Dermis microvascular lymphatic vessel endothelial cell (primary cell): ENCODE results near the gene RNF186. TPM values are rescaled to one million over a fixed set of nuclear protein-coding genes. Genes with fewer than 3 reads are reported as not detected.

Experiments
- DNase-seq, 2 donors: peaks; one replicate each; pipeline versions ENCODE4 v3.0.0 to v3.0.0-alpha.2; 2010; ENCODE audit warnings: low read depth in 2 of 2
- total RNA-seq: library from RNA; depleted of rRNA; stranded (reverse); fragments of >200 nt; gene quantifications from 2 replicates; pipeline ENCODE4 v1.2.1, GENCODE V29; 2014

The RNF186 gene
- total RNA-seq, 1 donor from 2014 or later = not detected

DNA sequence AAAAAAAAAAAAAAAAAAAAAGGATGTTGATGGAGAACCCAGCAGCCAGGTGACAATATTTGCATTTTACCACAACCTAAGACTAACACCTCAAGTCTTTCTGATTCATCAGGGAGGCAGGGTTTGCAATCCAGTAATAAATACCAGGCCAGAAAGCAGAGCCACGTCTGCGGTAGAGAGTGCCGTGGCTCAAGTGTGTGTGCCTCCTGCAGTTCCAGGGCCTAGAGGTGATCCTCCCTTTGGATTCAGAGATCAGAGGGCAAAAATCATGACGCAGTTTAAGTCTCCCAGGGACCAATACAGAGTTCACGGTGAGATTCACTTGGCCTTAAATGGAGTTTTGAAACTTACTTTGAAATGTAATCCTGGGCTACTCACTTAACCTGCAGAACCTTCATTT lies 50.2 kb downstream of the RNF186 start:
- DNase-seq = no peak

Other genes with a start within 250 kb of the RNF186 start
- 91.4 and 236 TPM in 2 replicates for gene NBL1, start 171.0 kb downstream of the RNF186 start, total RNA-seq
- under 0.01 and 0.13 TPM in 2 replicates for gene HTR6, start 150.4 kb downstream of the RNF186 start, total RNA-seq
- 6.7 and 9.6 TPM in 2 replicates for gene TMCO4, start 15.4 kb downstream of the RNF186 start, total RNA-seq
- 2.2 and 2.4 TPM in 2 replicates for gene OTUD3, start 67.1 kb upstream of the RNF186 start, total RNA-seq
- gene PLA2G2E, start 108.3 kb upstream of the RNF186 start, total RNA-seq = not detected in 2 replicates
- not detected in 2 replicates for gene PLA2G2A, start 164.3 kb upstream of the RNF186 start, total RNA-seq